Fibroblast of lung (primary cell): ENCODE measurements around the gene PITX2. TPM values are rescaled to one million over a fixed set of nuclear protein-coding genes. Genes with fewer than 3 reads are reported as not detected.

Source experiments
- DNase-seq, 2 donors: peaks; one replicate each; pipeline versions ENCODE4 v3.0.0 to v3.0.0-alpha.2; 2010; ENCODE audit warnings: low read depth in 2 of 2
- H2AFZ ChIP-seq: 2 replicates; pipeline ENCODE4 v1.5.1; 2012; ENCODE audit warnings: low read length, control low read depth, inconsistent platforms
- H3K27ac ChIP-seq: 2 replicates; pipeline ENCODE4 v1.5.1; 2011; ENCODE audit warnings: low read length, control low read depth; ENCODE audit not compliant: insufficient read depth
- H3K27me3 ChIP-seq: 2 replicates; pipeline ENCODE4 v1.5.1; 2011; ENCODE audit warnings: mild to moderate bottlenecking, low read length; ENCODE audit not compliant: control insufficient read depth, insufficient read depth
- H3K36me3 ChIP-seq: 2 replicates; pipeline ENCODE4 v1.5.1; 2011; ENCODE audit warnings: low read length; ENCODE audit not compliant: control insufficient read depth, insufficient read depth
- H3K4me1 ChIP-seq: 2 replicates; pipeline ENCODE4 v1.5.1; 2011; ENCODE audit warnings: low read length; ENCODE audit not compliant: control insufficient read depth, insufficient read depth; ENCODE audit errors: extremely low read depth
- H3K4me2 ChIP-seq: 2 replicates; pipeline ENCODE4 v1.5.1; 2011; ENCODE audit warnings: low read length, control low read depth; ENCODE audit not compliant: insufficient read depth; ENCODE audit errors: extremely low read depth
- H3K4me3 ChIP-seq, 4 experiments: fragments of 200-600 bp in 1 of 4; sonication (generic) in 1 of 4; replicated peaks in 1 of 4; 2 replicates each; pipeline ENCODE4 v1.5.1; 2011 to 2016; ENCODE audit warnings: low read length in 4 of 4, low read depth in 3 of 4, mild to moderate bottlenecking in 3 of 4, control low read depth in 2 of 4, inconsistent platforms in 1 of 4, mixed read lengths in 1 of 4; ENCODE audit not compliant: insufficient read depth in 1 of 4; ENCODE audit errors: control extremely low read depth in 1 of 4
- H3K79me2 ChIP-seq: 2 replicates; pipeline ENCODE4 v1.5.1; 2012; ENCODE audit warnings: mild to moderate bottlenecking, low read length, inconsistent platforms; ENCODE audit not compliant: control insufficient read depth, insufficient read depth
- H3K9ac ChIP-seq: 2 replicates; pipeline ENCODE4 v1.5.1; 2011; ENCODE audit warnings: mild to moderate bottlenecking, low read length, control low read depth; ENCODE audit not compliant: insufficient read depth
- H3K9me3 ChIP-seq: 2 replicates; pipeline ENCODE4 v1.5.1; 2012; ENCODE audit warnings: low read depth, low read length; ENCODE audit not compliant: control insufficient read depth, insufficient read depth
- H4K20me1 ChIP-seq: 2 replicates; pipeline ENCODE4 v1.5.1; 2011; ENCODE audit warnings: low read length; ENCODE audit not compliant: control insufficient read depth, insufficient read depth; ENCODE audit errors: extremely low read depth
- CTCF ChIP-seq, 2 donors: IDR thresholded peaks in 1 of 2; conservative IDR thresholded peaks in 1 of 2; 1 replicate in 1 of 2; 2 replicates in 1 of 2; pipeline ENCODE4 v1.5.1; 2011 to 2012; ENCODE audit warnings: low read length in 2 of 2, control low read depth in 1 of 2, inconsistent platforms in 1 of 2, low read depth in 1 of 2, mild to moderate bottlenecking in 1 of 2
- EZH2 ChIP-seq: IDR thresholded peaks from 2 replicates; pipeline ENCODE4 v1.5.1; 2012; ENCODE audit warnings: low read length, control low read depth, mild to moderate bottlenecking; ENCODE audit errors: missing control alignments
- polyA plus RNA-seq, 2 donors: library from polyadenylated mRNA; depleted of rRNA in 1 of 2; stranded (reverse) in 1 of 2; unstranded in 1 of 2; fragments of >200 nt; gene quantifications; 2 replicates each; pipeline ENCODE4 v1.2.1, GENCODE V29; 2011 to 2012; ENCODE audit warnings: missing spikeins in 1 of 2
- total RNA-seq: library from RNA; depleted of rRNA; stranded (reverse); fragments of >200 nt; gene quantifications from 2 replicates; pipeline ENCODE4 v1.2.1, GENCODE V29; 2014

The PITX2 gene
- total and polyA plus RNA-seq, 2 donors (not counting 1 experiment from before 2014, with no cell fraction given), result 0.33 to 0.40 TPM

- Histone ChIP-seq H4K20me1 (no peaks in the 10 kb centered on the region), H2AFZ (peak overlapping the region; percentile 34), H3K27me3 (peaks cover 86% of the 10 kb centered on the region), H3K79me2 (no peaks in the 10 kb centered on the region), H3K4me2 (peak overlapping the region; percentile 62), H3K4me1 (no peaks in the 10 kb centered on the region), H3K4me3 (peak overlapping the region; percentile 14 to 56 (median 32)), H3K36me3 (no peaks in the 10 kb centered on the region), H3K9ac (no peak overlapping the region), H3K27ac (no peak overlapping the region), H3K9me3 (no peaks in the 10 kb centered on the region)
- TF ChIP-seq CTCF (conservative IDR thresholded peaks at IDR 0.05 in 1 of 2, IDR thresholded peaks at IDR 0.05 in 1 of 2; ENCODE audit: low read depth in 1 of 2, low read length in 2 of 2) (no peak), EZH2 (peak; percentile 49)
- DNase-seq, result peak in 1 of 2 donors; percentile 46
These were observed 14.0 kb upstream of the PITX2 start for GRCh38 chr4:110636680-110637407.

- Histone ChIP-seq H3K9ac (no peak overlapping the region), H3K79me2 (no peaks in the 10 kb centered on the region), H4K20me1 (no peaks in the 10 kb centered on the region), H3K9me3 (no peaks in the 10 kb centered on the region), H3K4me1 (peaks cover 4% of the 10 kb centered on the region), H3K27me3 (peaks cover 86% of the 10 kb centered on the region), H3K36me3 (no peaks in the 10 kb centered on the region), H3K4me2 (peak overlapping the region; percentile 62), H3K4me3 (peak overlapping the region in 2 of 4 experiments; percentile 2 to 56), H3K27ac (no peak overlapping the region), H2AFZ (no peak overlapping the region)
- TF ChIP-seq EZH2 (peak; percentile 85), CTCF (conservative IDR thresholded peaks at IDR 0.05 in 1 of 2, IDR thresholded peaks at IDR 0.05 in 1 of 2; ENCODE audit: low read depth in 1 of 2, low read length in 2 of 2) (no peak)
- no peak for DNase-seq
These were observed 13.3 kb upstream of the PITX2 start for GRCh38 chr4:110636171-110636679.

- no peak overlapping the region for H3K4me3 ChIP-seq
- H3K9ac ChIP-seq, result no peak overlapping the region
- peaks cover 4% of the 10 kb centered on the region for H3K4me1 ChIP-seq
- no peaks in the 10 kb centered on the region for H4K20me1 ChIP-seq
- no peak for TF ChIP-seq CTCF (conservative IDR thresholded peaks at IDR 0.05 in 1 of 2, IDR thresholded peaks at IDR 0.05 in 1 of 2; ENCODE audit: low read depth in 1 of 2, low read length in 2 of 2)
- TF ChIP-seq EZH2, result no peak
- no peak for DNase-seq
- H3K9me3 ChIP-seq, result no peaks in the 10 kb centered on the region
- no peak overlapping the region for H3K27ac ChIP-seq
- H3K79me2 ChIP-seq, result no peaks in the 10 kb centered on the region
- no peaks in the 10 kb centered on the region for H3K36me3 ChIP-seq
- no peak overlapping the region for H3K4me2 ChIP-seq
- peaks cover 85% of the 10 kb centered on the region for H3K27me3 ChIP-seq
- H2AFZ ChIP-seq, result no peak overlapping the region
These were observed 12.4 kb upstream of the PITX2 start for GRCh38 chr4:110635163-110635865.
